ENCODE results near the gene PDGFC.

- no peak for TF ChIP-seq EP300 (IDR thresholded peaks at IDR 0.05)
- TF ChIP-seq CTCF (IDR thresholded peaks at IDR 0.05), result no peak
These were observed 232.8 kb downstream of the PDGFC start for GRCh38 chr4:156738766-156739165.
